ENCODE data around the gene ATP13A4.
"Not testable (repeated sequence)": the region's sequence is repeated elsewhere in the genome, so short reads cannot be mapped to it uniquely, and the experiment has no call there.

The ATP13A4 gene

GRCh38 chr3:193560091-193560490 is 5.4 kb upstream of the ATP13A4 start:
- no peak for DNase-seq

GRCh38 chr3:193559100-193559499 is 4.4 kb upstream of the ATP13A4 start:
- DNase-seq, result no peak

- no peak for DNase-seq
Measured at GRCh38 chr3:193556841-193557240, 2.1 kb upstream of the ATP13A4 start.

GRCh38 chr3:193553586-193553985 is 1.1 kb downstream of the ATP13A4 start:
- DNase-seq, result no peak

- DNase-seq, result no peak
Measured at GRCh38 chr3:193552923-193553322, 1.8 kb downstream of the ATP13A4 start.

GRCh38 chr3:193548406-193548805 is 6.3 kb downstream of the ATP13A4 start:
- DNase-seq, result no peak

GRCh38 chr3:193546129-193546528 is 8.6 kb downstream of the ATP13A4 start:
- DNase-seq, result no peak

- DNase-seq, result no peak
Measured at GRCh38 chr3:193545304-193545703, 9.4 kb downstream of the ATP13A4 start.

GRCh38 chr3:193544289-193544688 is 10.4 kb downstream of the ATP13A4 start:
- DNase-seq, result no peak

GRCh38 chr3:193530231-193531165 is 24.2 kb downstream of the ATP13A4 start:
- DNase-seq, result no peak

- DNase-seq, result not testable (repeated sequence)
Measured at GRCh38 chr3:193526085-193526484, 28.6 kb downstream of the ATP13A4 start.

- DNase-seq, result no peak
Measured at GRCh38 chr3:193522473-193522872, 32.2 kb downstream of the ATP13A4 start.

GRCh38 chr3:193520738-193521137 is 34.0 kb downstream of the ATP13A4 start:
- DNase-seq, result no peak

- DNase-seq, result no peak
Measured at GRCh38 chr3:193515966-193516365, 38.7 kb downstream of the ATP13A4 start.

GRCh38 chr3:193510154-193510553 is 44.5 kb downstream of the ATP13A4 start:
- DNase-seq, result no peak

- no peak for DNase-seq
Measured at GRCh38 chr3:193509103-193509965, 45.4 kb downstream of the ATP13A4 start.

GRCh38 chr3:193508108-193508507 is 46.6 kb downstream of the ATP13A4 start:
- DNase-seq, result no peak

GRCh38 chr3:193507566-193507965 is 47.1 kb downstream of the ATP13A4 start:
- no peak for DNase-seq

- DNase-seq, result no peak
Measured at GRCh38 chr3:193506921-193507320, 47.8 kb downstream of the ATP13A4 start.

- no peak for DNase-seq
Measured at GRCh38 chr3:193502871-193503270, 51.8 kb downstream of the ATP13A4 start.

- DNase-seq, result no peak
Measured at GRCh38 chr3:193499801-193500485, 54.8 kb downstream of the ATP13A4 start.

GRCh38 chr3:193499136-193499770 is 55.4 kb downstream of the ATP13A4 start:
- DNase-seq, result no peak

- DNase-seq, result no peak
Measured at GRCh38 chr3:193498215-193498614, 56.5 kb downstream of the ATP13A4 start.
